Skeletal muscle tissue (tissue), 4 donors: ENCODE results near the gene AJAP1. TPM values are rescaled to one million over a fixed set of nuclear protein-coding genes. Genes with fewer than 3 reads are reported as not detected.

Source experiments
- H3K27ac ChIP-seq: one replicate; pipeline ENCODE4 v1.7.0; 2013; ENCODE audit warnings: mild to moderate bottlenecking, low read depth, low read length, inconsistent platforms
- H3K27me3 ChIP-seq, 3 donors: one replicate each; pipeline ENCODE4 v1.7.0; 2013; ENCODE audit warnings: low read length in 3 of 3; ENCODE audit not compliant: control insufficient read depth in 3 of 3, insufficient read depth in 3 of 3
- H3K36me3 ChIP-seq, 3 donors: one replicate each; pipeline ENCODE4 v1.7.0; 2013; ENCODE audit warnings: low read length in 3 of 3; ENCODE audit not compliant: control insufficient read depth in 3 of 3, insufficient read depth in 3 of 3
- H3K4me1 ChIP-seq, 3 donors: one replicate each; pipeline ENCODE4 v1.7.0; 2013; ENCODE audit warnings: low read length in 3 of 3, mild to moderate bottlenecking in 3 of 3; ENCODE audit not compliant: control insufficient read depth in 3 of 3, insufficient read depth in 3 of 3
- H3K4me3 ChIP-seq, 3 donors: one replicate each; pipeline ENCODE4 v1.7.0; 2013; ENCODE audit warnings: low read length in 3 of 3
- H3K9ac ChIP-seq, 3 donors: one replicate each; pipeline ENCODE4 v1.7.0; 2013; ENCODE audit warnings: low read length in 3 of 3, mild to moderate bottlenecking in 3 of 3, moderate library complexity in 2 of 3, low read depth in 1 of 3
- H3K9me3 ChIP-seq, 3 donors: one replicate each; pipeline ENCODE4 v1.7.0; 2013; ENCODE audit warnings: low read length in 3 of 3; ENCODE audit not compliant: control insufficient read depth in 3 of 3
- total RNA-seq: library from RNA; depleted of rRNA; stranded (reverse); fragments of >200 nt; gene quantifications from one replicate; pipeline ENCODE4 v1.2.3, GENCODE V29; 2014
- donor health status: Osteomylitis.

AJAP1 gene
- total RNA-seq, 1 donor from 2014 or later, result 0.52 TPM

- Histone ChIP-seq H3K36me3 (no peaks in the 10 kb centered on the region), H3K4me1 (no peaks in the 10 kb centered on the region), H3K4me3 (no peak overlapping the region), H3K9me3 (peaks cover 0 to 3% (median 3%) of the 10 kb centered on the region in 3 donors), H3K27ac (no peak overlapping the region), H3K27me3 (peaks cover 0 to 12% (median 9%) of the 10 kb centered on the region in 3 donors), H3K9ac (no peak overlapping the region)
These were observed 101.6 kb downstream of the AJAP1 start for GRCh38 chr1:4755864-4756504.

- no peaks in the 10 kb centered on the region for H3K4me1 ChIP-seq
- H3K27ac ChIP-seq, result no peak overlapping the region
- no peak overlapping the region for H3K4me3 ChIP-seq
- no peak overlapping the region for H3K9ac ChIP-seq
- H3K27me3 ChIP-seq, result peaks cover 0 to 8% (median 8%) of the 10 kb centered on the region in 3 donors
- peaks cover 0 to 3% (median 3%) of the 10 kb centered on the region in 3 donors for H3K9me3 ChIP-seq
- H3K36me3 ChIP-seq, result no peaks in the 10 kb centered on the region
These were observed 102.6 kb downstream of the AJAP1 start for GRCh38 chr1:4756851-4757580.

GRCh38 chr1:4759671-4760070 is 105.3 kb downstream of the AJAP1 start:
- Histone ChIP-seq H3K27ac (no peak overlapping the region), H3K9me3 (no peaks in the 10 kb centered on the region), H3K9ac (no peak overlapping the region), H3K27me3 (peaks cover 0 to 9% (median 8%) of the 10 kb centered on the region in 3 donors), H3K4me3 (no peak overlapping the region), H3K4me1 (no peaks in the 10 kb centered on the region), H3K36me3 (no peaks in the 10 kb centered on the region)

- Histone ChIP-seq H3K27me3 (peaks cover 0 to 9% (median 8%) of the 10 kb centered on the region in 3 donors), H3K27ac (no peak overlapping the region), H3K9ac (no peak overlapping the region), H3K9me3 (no peaks in the 10 kb centered on the region), H3K4me3 (no peak overlapping the region), H3K36me3 (no peaks in the 10 kb centered on the region), H3K4me1 (no peaks in the 10 kb centered on the region)
These were observed 105.7 kb downstream of the AJAP1 start for GRCh38 chr1:4760088-4760487.

- no peak overlapping the region for H3K27ac ChIP-seq
- no peak overlapping the region for H3K9ac ChIP-seq
- H3K9me3 ChIP-seq, result no peaks in the 10 kb centered on the region
- no peaks in the 10 kb centered on the region for H3K4me1 ChIP-seq
- H3K27me3 ChIP-seq, result peaks cover 0 to 9% (median 8%) of the 10 kb centered on the region in 3 donors
- no peak overlapping the region for H3K4me3 ChIP-seq
- H3K36me3 ChIP-seq, result no peaks in the 10 kb centered on the region
These were observed 106.9 kb downstream of the AJAP1 start for GRCh38 chr1:4761324-4761723.

- H3K9ac ChIP-seq, result no peak overlapping the region
- H3K36me3 ChIP-seq, result no peaks in the 10 kb centered on the region
- H3K27me3 ChIP-seq, result peaks cover 0 to 9% (median 3%) of the 10 kb centered on the region in 3 donors
- no peaks in the 10 kb centered on the region for H3K9me3 ChIP-seq
- H3K27ac ChIP-seq, result no peak overlapping the region
- H3K4me1 ChIP-seq, result no peaks in the 10 kb centered on the region
- H3K4me3 ChIP-seq, result no peak overlapping the region
These were observed 107.7 kb downstream of the AJAP1 start for GRCh38 chr1:4762146-4762545.

- no peaks in the 10 kb centered on the region for H3K9me3 ChIP-seq
These were observed 112.9 kb downstream of the AJAP1 start for GRCh38 chr1:4767308-4767707.

GRCh38 chr1:4768553-4768952 is 114.1 kb downstream of the AJAP1 start:
- H3K4me1 ChIP-seq, result no peaks in the 10 kb centered on the region
- H3K27me3 ChIP-seq, result peaks cover 0 to 17% (median 11%) of the 10 kb centered on the region in 3 donors
- no peak overlapping the region for H3K4me3 ChIP-seq
- H3K36me3 ChIP-seq, result no peaks in the 10 kb centered on the region
- H3K9me3 ChIP-seq, result no peaks in the 10 kb centered on the region
- H3K9ac ChIP-seq, result no peak overlapping the region
- H3K27ac ChIP-seq, result no peak overlapping the region

More at GRCh38 chr1:4767308-4767707, 112.9 kb downstream of the AJAP1 start:
- Histone ChIP-seq H3K4me3 (no peak overlapping the region), H3K27ac (no peak overlapping the region), H3K9ac (no peak overlapping the region), H3K4me1 (no peaks in the 10 kb centered on the region), H3K27me3 (peaks cover 0 to 14% (median 11%) of the 10 kb centered on the region in 3 donors), H3K36me3 (no peaks in the 10 kb centered on the region)

GRCh38 chr1:4769516-4770280 is 115.3 kb downstream of the AJAP1 start:
- peaks cover 0 to 17% (median 8%) of the 10 kb centered on the region in 3 donors for H3K27me3 ChIP-seq

More at GRCh38 chr1:4769516-4770280, 115.3 kb downstream of the AJAP1 start:
- no peak overlapping the region for H3K4me3 ChIP-seq
- H3K9me3 ChIP-seq, result no peaks in the 10 kb centered on the region
- H3K9ac ChIP-seq, result no peak overlapping the region
- no peak overlapping the region for H3K27ac ChIP-seq
- H3K4me1 ChIP-seq, result no peaks in the 10 kb centered on the region
- no peaks in the 10 kb centered on the region for H3K36me3 ChIP-seq
